ENCODE data around the gene METTL2A. TPM values are rescaled to one million over a fixed set of nuclear protein-coding genes. Genes with fewer than 3 reads are reported as not detected.
A peak's percentile ranks its signal among the peaks of the same experiment; 100 is the strongest.
"Not testable (repeated sequence)": the region's sequence is repeated elsewhere in the genome, so short reads cannot be mapped to it uniquely, and the experiment has no call there.

Gene METTL2A
- total and polyA plus RNA-seq, 10 of the 15 experiments (the other 5 are each of a cell fraction or from before 2014, with no cell fraction given) = 19.7 to 34.0 (median 25.3) TPM

DNA sequence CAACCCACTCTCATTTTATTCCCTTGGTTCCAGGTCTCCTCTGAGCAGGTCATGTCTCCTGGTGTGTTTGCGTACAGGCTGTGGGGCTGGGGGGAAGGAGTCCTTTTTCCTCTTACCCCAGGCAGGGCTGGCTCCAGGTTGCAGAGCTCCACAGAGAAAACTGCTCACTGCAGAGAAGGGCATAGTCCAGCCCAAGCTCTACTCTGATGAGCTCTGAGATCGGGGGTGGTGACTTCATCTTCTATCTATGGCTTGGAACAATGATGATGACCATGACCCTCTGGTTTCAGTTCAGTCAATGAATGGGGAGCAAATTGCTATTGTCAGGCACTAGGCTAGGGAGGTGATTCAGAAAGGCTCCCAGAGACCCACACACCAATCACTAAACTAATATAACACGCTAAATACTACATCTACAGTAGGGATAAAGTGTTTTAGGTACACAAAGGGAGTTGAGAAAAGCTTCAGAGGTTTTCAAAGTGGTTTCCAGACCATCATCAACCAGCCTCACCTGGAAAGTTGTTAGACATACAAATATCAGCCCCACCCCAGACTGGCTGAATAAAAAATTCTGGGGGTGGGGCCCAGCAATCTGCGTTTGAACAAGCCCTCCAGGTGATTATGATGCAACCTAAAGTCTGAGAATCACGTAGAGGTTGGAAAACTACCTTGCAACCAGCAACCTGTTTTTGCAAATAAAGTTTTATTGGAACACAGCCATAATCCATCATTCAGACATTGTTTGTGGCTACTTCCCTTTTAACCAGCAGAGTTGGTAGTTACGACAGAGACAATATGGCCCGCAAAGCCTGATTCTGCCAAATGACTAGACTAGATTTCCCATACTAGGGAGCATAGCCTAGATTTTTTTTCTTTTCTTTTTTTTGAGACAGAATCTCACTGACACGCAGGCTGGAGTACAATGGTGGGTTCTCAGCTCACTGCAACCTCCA, 49.6 kb downstream of the METTL2A start:
- H3K36me3 ChIP-seq (ENCODE audit: control insufficient read depth in 2 of 2, insufficient read depth in 2 of 2, low read length in 1 of 2); SMC1A ChIA-PET (ENCODE audit: uncharacterized antibody, unreplicated experiment); H3K4me3 ChIP-seq; H3K9ac ChIP-seq (ENCODE audit: control insufficient read depth, insufficient read depth, low read length); H3K27me3 ChIP-seq (replicated peaks in 1 of 2; ENCODE audit: control insufficient read depth in 2 of 2, insufficient read depth in 2 of 2, low read length in 1 of 2); DNase-seq (ENCODE audit: low read depth, low spot score); H3K4me1 ChIP-seq (ENCODE audit: control insufficient read depth, insufficient read depth, low read length); in situ Hi-C loops (cut with MboI); H2AFZ ChIP-seq (ENCODE audit: control insufficient read depth, low read depth, low read length); intact Hi-C loops (cut with micrococcal nuclease; ENCODE audit: unreplicated experiment); RAD21 ChIA-PET (ENCODE audit: unreplicated experiment); H4K20me1 ChIP-seq (ENCODE audit: control insufficient read depth, insufficient read depth); H3K27ac ChIP-seq (ENCODE audit: control insufficient read depth, insufficient read depth); H3K9me3 ChIP-seq (replicated peaks; ENCODE audit: control insufficient read depth, insufficient read depth, low read length); BruUV-seq (replicated peaks); H3K4me2 ChIP-seq (ENCODE audit: control insufficient read depth, insufficient read depth): not testable (repeated sequence)
- ATAC-seq (peak; percentile 59), FAIRE-seq (peak; percentile 54)
- ChIA-PET POLR2A (interaction anchor here (0.6 kb wide), 1 partner anchor 20 kb away, joined by 3 read pairs; no protein-coding TSS in a partner anchor), CTCF (interaction anchor here (1.1 kb wide), 1 partner anchor 15 kb away, joined by 3 read pairs; no protein-coding TSS in a partner anchor)
- peak; percentile 28; the same call in 1 of the 2 replicates for TF ChIP-seq ATF7 (IDR thresholded peaks at IDR 0.05; ENCODE audit: low read depth)
- TF ChIP-seq, protein P1, sequence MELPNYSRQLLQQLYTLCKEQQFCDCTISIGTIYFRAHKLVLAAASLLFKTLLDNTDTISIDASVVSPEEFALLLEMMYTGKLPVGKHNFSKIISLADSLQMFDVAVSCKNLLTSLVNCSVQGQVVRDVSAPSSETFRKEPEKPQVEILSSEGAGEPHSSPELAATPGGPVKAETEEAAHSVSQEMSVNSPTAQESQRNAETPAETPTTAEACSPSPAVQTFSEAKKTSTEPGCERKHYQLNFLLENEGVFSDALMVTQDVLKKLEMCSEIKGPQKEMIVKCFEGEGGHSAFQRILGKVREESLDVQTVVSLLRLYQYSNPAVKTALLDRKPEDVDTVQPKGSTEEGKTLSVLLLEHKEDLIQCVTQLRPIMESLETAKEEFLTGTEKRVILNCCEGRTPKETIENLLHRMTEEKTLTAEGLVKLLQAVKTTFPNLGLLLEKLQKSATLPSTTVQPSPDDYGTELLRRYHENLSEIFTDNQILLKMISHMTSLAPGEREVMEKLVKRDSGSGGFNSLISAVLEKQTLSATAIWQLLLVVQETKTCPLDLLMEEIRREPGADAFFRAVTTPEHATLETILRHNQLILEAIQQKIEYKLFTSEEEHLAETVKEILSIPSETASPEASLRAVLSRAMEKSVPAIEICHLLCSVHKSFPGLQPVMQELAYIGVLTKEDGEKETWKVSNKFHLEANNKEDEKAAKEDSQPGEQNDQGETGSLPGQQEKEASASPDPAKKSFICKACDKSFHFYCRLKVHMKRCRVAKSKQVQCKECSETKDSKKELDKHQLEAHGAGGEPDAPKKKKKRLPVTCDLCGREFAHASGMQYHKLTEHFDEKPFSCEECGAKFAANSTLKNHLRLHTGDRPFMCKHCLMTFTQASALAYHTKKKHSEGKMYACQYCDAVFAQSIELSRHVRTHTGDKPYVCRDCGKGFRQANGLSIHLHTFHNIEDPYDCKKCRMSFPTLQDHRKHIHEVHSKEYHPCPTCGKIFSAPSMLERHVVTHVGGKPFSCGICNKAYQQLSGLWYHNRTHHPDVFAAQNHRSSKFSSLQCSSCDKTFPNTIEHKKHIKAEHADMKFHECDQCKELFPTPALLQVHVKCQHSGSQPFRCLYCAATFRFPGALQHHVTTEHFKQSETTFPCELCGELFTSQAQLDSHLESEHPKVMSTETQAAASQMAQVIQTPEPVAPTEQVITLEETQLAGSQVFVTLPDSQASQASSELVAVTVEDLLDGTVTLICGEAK (IDR thresholded peaks at IDR 0.05; ENCODE audit: borderline replicate concordance) = peak; percentile 82
- H3K79me2 ChIP-seq (ENCODE audit: control insufficient read depth, insufficient read depth, low read length) = peaks cover 15% of the 10 kb centered on the region
- WGBS (ENCODE audit: insufficient coverage, insufficient replicate concordance, low lambda C conversion rate, missing lambda C conversion rate) = 85% methylated on average over 8 of the region's 8 CpGs

Measured in GM12878 (cell line).